OCI-LY1 (cell line): ENCODE measurements around the gene AUH.

Source experiments
- EZH2 ChIP-seq: fragments of 200-600 bp; sonication (generic), shearing (Covaris generic); IDR thresholded peaks from 2 replicates; pipeline ENCODE4 v1.8.0; 2017; ENCODE audit warnings: borderline replicate concordance, mixed run types, mild to moderate bottlenecking, antibody characterized with exemption, low read length, moderate library complexity, mixed read lengths
- TF ChIP-seq, protein P1 (sequence below): fragments of 200-600 bp; sonication (generic), shearing (Covaris generic); IDR thresholded peaks from 2 replicates; pipeline ENCODE4 v1.5.1; 2017; ENCODE audit warnings: mild to moderate bottlenecking, antibody characterized with exemption, low read length, moderate library complexity, mixed read lengths

DNA sequence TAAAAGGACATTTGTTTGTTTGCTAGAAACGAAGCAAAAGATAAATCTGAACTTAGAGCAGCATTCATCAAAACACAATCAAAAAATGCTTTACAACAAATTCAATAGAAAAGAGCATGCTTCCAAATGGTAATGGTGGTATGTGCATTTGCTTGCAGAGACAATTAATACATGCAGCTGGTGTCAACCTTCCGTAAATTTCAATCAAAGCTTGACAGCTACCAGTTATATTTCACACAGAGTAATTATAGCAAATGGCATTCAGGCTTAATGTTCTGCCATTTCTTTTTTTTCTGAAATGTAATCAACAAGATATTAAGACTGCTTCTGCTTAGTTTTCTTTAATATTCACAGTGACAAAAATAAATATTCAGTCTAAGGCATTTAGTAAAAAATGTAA is 90.6 kb downstream of the AUH start:
- TF ChIP-seq, protein P1, sequence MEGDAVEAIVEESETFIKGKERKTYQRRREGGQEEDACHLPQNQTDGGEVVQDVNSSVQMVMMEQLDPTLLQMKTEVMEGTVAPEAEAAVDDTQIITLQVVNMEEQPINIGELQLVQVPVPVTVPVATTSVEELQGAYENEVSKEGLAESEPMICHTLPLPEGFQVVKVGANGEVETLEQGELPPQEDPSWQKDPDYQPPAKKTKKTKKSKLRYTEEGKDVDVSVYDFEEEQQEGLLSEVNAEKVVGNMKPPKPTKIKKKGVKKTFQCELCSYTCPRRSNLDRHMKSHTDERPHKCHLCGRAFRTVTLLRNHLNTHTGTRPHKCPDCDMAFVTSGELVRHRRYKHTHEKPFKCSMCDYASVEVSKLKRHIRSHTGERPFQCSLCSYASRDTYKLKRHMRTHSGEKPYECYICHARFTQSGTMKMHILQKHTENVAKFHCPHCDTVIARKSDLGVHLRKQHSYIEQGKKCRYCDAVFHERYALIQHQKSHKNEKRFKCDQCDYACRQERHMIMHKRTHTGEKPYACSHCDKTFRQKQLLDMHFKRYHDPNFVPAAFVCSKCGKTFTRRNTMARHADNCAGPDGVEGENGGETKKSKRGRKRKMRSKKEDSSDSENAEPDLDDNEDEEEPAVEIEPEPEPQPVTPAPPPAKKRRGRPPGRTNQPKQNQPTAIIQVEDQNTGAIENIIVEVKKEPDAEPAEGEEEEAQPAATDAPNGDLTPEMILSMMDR: no peak
- TF ChIP-seq EZH2: no peak
